H9 (cell line): ENCODE data around the gene CEMIP. TPM values are rescaled to one million over a fixed set of nuclear protein-coding genes. Genes with fewer than 3 reads are reported as not detected.

ENCODE experiments used
- DNase-seq: peaks from one replicate; pipeline ENCODE4 v3.0.0-alpha.2; 2017
- H2AFZ ChIP-seq: one replicate; pipeline ENCODE4 v1.6.1; 2013; ENCODE audit warnings: mild to moderate bottlenecking, low read length, control low read depth, moderate library complexity
- H2AK5ac ChIP-seq: 2 replicates; pipeline ENCODE4 v1.6.1; 2013; ENCODE audit warnings: low read length, control low read depth, mixed read lengths; ENCODE audit not compliant: insufficient read length
- H2BK120ac ChIP-seq: one replicate; pipeline ENCODE4 v1.6.1; 2013; ENCODE audit warnings: low read depth, mild to moderate bottlenecking, low read length, control low read depth, inconsistent platforms; ENCODE audit not compliant: poor library complexity, severe bottlenecking
- H2BK12ac ChIP-seq: 2 replicates; pipeline ENCODE4 v1.6.1; 2013; ENCODE audit warnings: low read length, control low read depth, mixed read lengths, low read depth; ENCODE audit not compliant: insufficient read length
- H2BK15ac ChIP-seq: 2 replicates; pipeline ENCODE4 v1.6.1; 2013; ENCODE audit warnings: low read depth, low read length, control low read depth
- H2BK20ac ChIP-seq: one replicate; pipeline ENCODE4 v1.6.1; 2013; ENCODE audit warnings: low read depth, mild to moderate bottlenecking, low read length, control low read depth, inconsistent platforms; ENCODE audit not compliant: poor library complexity, severe bottlenecking
- H2BK5ac ChIP-seq: 2 replicates; pipeline ENCODE4 v1.6.1; 2013; ENCODE audit warnings: low read length, control low read depth, mixed read lengths; ENCODE audit not compliant: insufficient read length
- H3K14ac ChIP-seq: 2 replicates; pipeline ENCODE4 v1.6.1; 2013; ENCODE audit warnings: low read length, control low read depth; ENCODE audit not compliant: insufficient read depth
- H3K18ac ChIP-seq: 2 replicates; pipeline ENCODE4 v1.6.1; 2013; ENCODE audit warnings: low read depth, mild to moderate bottlenecking, mixed read lengths, low read length, control low read depth; ENCODE audit not compliant: insufficient read length
- H3K23ac ChIP-seq: 2 replicates; pipeline ENCODE4 v1.6.1; 2013; ENCODE audit warnings: low read length, control low read depth, mixed read lengths, low read depth; ENCODE audit not compliant: insufficient read length
- H3K23me2 ChIP-seq: 2 replicates; pipeline ENCODE4 v1.6.1; 2013; ENCODE audit warnings: low read depth, mild to moderate bottlenecking, mixed read lengths, low read length, control low read depth; ENCODE audit not compliant: insufficient read length, poor library complexity, severe bottlenecking
- H3K27ac ChIP-seq: 2 replicates; pipeline ENCODE4 v1.5.1; 2013; ENCODE audit warnings: low read length, control low read depth, mixed read lengths, low read depth; ENCODE audit not compliant: insufficient read length
- H3K27me3 ChIP-seq: 2 replicates; pipeline ENCODE4 v1.6.1; 2013; ENCODE audit warnings: low read length, control low read depth, inconsistent platforms; ENCODE audit not compliant: insufficient read depth
- H3K4ac ChIP-seq: 2 replicates; pipeline ENCODE4 v1.6.1; 2013; ENCODE audit warnings: low read depth, mild to moderate bottlenecking, control low read depth, inconsistent platforms, low read length, moderate library complexity
- H3K4me1 ChIP-seq: 2 replicates; pipeline ENCODE4 v1.6.1; 2013; ENCODE audit warnings: low read length, control low read depth, inconsistent platforms; ENCODE audit not compliant: insufficient read depth
- H3K4me2 ChIP-seq: 2 replicates; pipeline ENCODE4 v1.6.1; 2013; ENCODE audit warnings: low read length, control low read depth, mixed read lengths; ENCODE audit not compliant: insufficient read length, insufficient read depth
- H3K56ac ChIP-seq: 2 replicates; pipeline ENCODE4 v1.6.1; 2013; ENCODE audit warnings: low read depth, mild to moderate bottlenecking, mixed read lengths, low read length, control low read depth; ENCODE audit not compliant: insufficient read length
- H3K79me1 ChIP-seq: 2 replicates; pipeline ENCODE4 v1.6.1; 2013; ENCODE audit warnings: low read depth, mild to moderate bottlenecking, moderate library complexity, low read length, control low read depth, inconsistent platforms; ENCODE audit not compliant: insufficient read depth, poor library complexity, severe bottlenecking
- H3K79me2 ChIP-seq: 2 replicates; pipeline ENCODE4 v1.6.1; 2013; ENCODE audit warnings: low read length, control low read depth, inconsistent platforms; ENCODE audit not compliant: insufficient read depth
- H3K9ac ChIP-seq: 2 replicates; pipeline ENCODE4 v1.6.1; 2013; ENCODE audit warnings: low read length, control low read depth, mixed read lengths; ENCODE audit not compliant: insufficient read length; ENCODE audit errors: extremely low read depth
- H3K9me3 ChIP-seq: one replicate; pipeline ENCODE4 v1.6.1; 2013; ENCODE audit warnings: low read depth, low read length, inconsistent platforms; ENCODE audit not compliant: control insufficient read depth
- H3T11ph ChIP-seq: one replicate; pipeline ENCODE4 v1.6.1; 2013; ENCODE audit warnings: mild to moderate bottlenecking, low read length, control low read depth, inconsistent platforms
- H4K20me1 ChIP-seq: one replicate; pipeline ENCODE4 v1.6.1; 2013; ENCODE audit not compliant: control insufficient read depth, insufficient read length, insufficient read depth
- H4K5ac ChIP-seq: 2 replicates; pipeline ENCODE4 v1.6.1; 2013; ENCODE audit warnings: low read depth, mild to moderate bottlenecking, mixed read lengths, low read length, control low read depth; ENCODE audit not compliant: insufficient read length
- H4K8ac ChIP-seq: replicated peaks from 2 replicates; pipeline ENCODE4 v1.6.1; 2013; ENCODE audit warnings: low read length, control low read depth, mixed read lengths, low read depth; ENCODE audit not compliant: insufficient read length
- H4K91ac ChIP-seq: 2 replicates; pipeline ENCODE4 v1.6.1; 2013; ENCODE audit warnings: low read depth, mild to moderate bottlenecking, moderate library complexity, mixed read lengths, low read length, control low read depth; ENCODE audit not compliant: insufficient read length
- H3K27ac Mint-ChIP-seq, 3 experiments: 2 replicates in 2 of 3; 3 replicates in 1 of 3; pipeline ENCODE4 v1.8.0; 2020 to 2021; ENCODE audit warnings: mixed read lengths in 3 of 3, mild to moderate bottlenecking in 1 of 3, moderate library complexity in 1 of 3
- H3K27me3 Mint-ChIP-seq: 2 replicates; pipeline ENCODE4 v1.8.0; 2021; ENCODE audit warnings: low read depth, mild to moderate bottlenecking, moderate library complexity, mixed read lengths
- H3K36me3 Mint-ChIP-seq, 3 experiments: 2 replicates in 2 of 3; 3 replicates in 1 of 3; pipeline ENCODE4 v1.8.0; 2020 to 2021; ENCODE audit warnings: low read depth in 3 of 3, mixed read lengths in 3 of 3; ENCODE audit not compliant: insufficient read depth in 1 of 3
- H3K4me1 Mint-ChIP-seq, 2 experiments: 2 replicates each; pipeline ENCODE4 v1.8.0; 2020; ENCODE audit warnings: mixed read lengths in 2 of 2
- H3K4me3 Mint-ChIP-seq, 2 experiments: 2 replicates in 1 of 2; 3 replicates in 1 of 2; pipeline ENCODE4 v1.8.0; 2020 to 2021; ENCODE audit warnings: mild to moderate bottlenecking in 2 of 2, mixed read lengths in 2 of 2, moderate library complexity in 1 of 2
- H3K9me3 Mint-ChIP-seq, 2 experiments: 2 replicates in 1 of 2; 3 replicates in 1 of 2; pipeline ENCODE4 v1.8.0; 2020; ENCODE audit warnings: mild to moderate bottlenecking in 2 of 2, mixed read lengths in 2 of 2, moderate library complexity in 1 of 2
- CTCF ChIP-seq: fragments of 200-600 bp; sonication (generic); conservative IDR thresholded peaks from 3 replicates; pipeline ENCODE4 v1.8.0; 2021; ENCODE audit warnings: antibody characterized with exemption, mild to moderate bottlenecking
- WGBS: extraction: QIAGEN DNeasy Blood & Tissue Kit; methylation state at CpG from one replicate; pipeline ENCODE4 v1.1.7; 2013; ENCODE audit warnings: missing lambda C conversion rate, low lambda C conversion rate, mixed read lengths; ENCODE audit not compliant: insufficient read length; ENCODE audit errors: extremely low coverage; 5-methylcytosine and 5-hydroxymethylcytosine counted together
- total RNA-seq: library from RNA; stranded (reverse); gene quantifications from 2 replicates; pipeline ENCODE4 v1.2.1, GENCODE V29; 2021

Gene CEMIP
- total RNA-seq, 1 experiment from 2014 or later: 0.09 TPM

- H3K79me1 ChIP-seq: no peaks in the 10 kb centered on the region
- H4K8ac ChIP-seq: no peak overlapping the region
- H4K91ac ChIP-seq: no peak overlapping the region
- no peak overlapping the region for H3T11ph ChIP-seq
- no peak overlapping the region for H3K23ac ChIP-seq
- no peak for DNase-seq
- no peaks in the 10 kb centered on the region for H3K27me3 ChIP-seq
- no peak for TF ChIP-seq CTCF
- no peak overlapping the region for H3K4me2 ChIP-seq
- no peak overlapping the region for H3K27ac ChIP-seq
- H3K27ac Mint-ChIP-seq: no peak overlapping the region; a peak in 1 of 7 replicates
- no peak overlapping the region for H2BK15ac ChIP-seq
- H3K9me3 Mint-ChIP-seq: no peaks in the 10 kb centered on the region
- no peak overlapping the region for H3K18ac ChIP-seq
- no peaks in the 10 kb centered on the region for H3K27me3 Mint-ChIP-seq
- H3K9ac ChIP-seq: no peak overlapping the region
- H3K14ac ChIP-seq: no peak overlapping the region
- H3K56ac ChIP-seq: no peak overlapping the region
- no peaks in the 10 kb centered on the region for H4K20me1 ChIP-seq
- no peak overlapping the region for H3K4ac ChIP-seq
- H3K4me1 ChIP-seq: no peaks in the 10 kb centered on the region; the same call in 1 of the 2 replicates
- H3K23me2 ChIP-seq: no peaks in the 10 kb centered on the region
- H3K36me3 Mint-ChIP-seq: no peaks in the 10 kb centered on the region; a peak in 3 of 7 replicates
- H3K9me3 ChIP-seq: no peaks in the 10 kb centered on the region
- H3K4me3 Mint-ChIP-seq: no peak overlapping the region
- H2BK5ac ChIP-seq: no peak overlapping the region
- H3K79me2 ChIP-seq: no peaks in the 10 kb centered on the region
- peaks cover 6 to 7% of the 10 kb centered on the region in 2 experiments for H3K4me1 Mint-ChIP-seq
- no peak overlapping the region for H4K5ac ChIP-seq
- H2AFZ ChIP-seq: no peak overlapping the region
- H2BK20ac ChIP-seq: no peak overlapping the region
- no peak overlapping the region for H2AK5ac ChIP-seq
- WGBS: no CpG with 5 or more reads among the region's 15 CpGs
- H2BK12ac ChIP-seq: no peak overlapping the region
- H2BK120ac ChIP-seq: no peak overlapping the region
Observed at GRCh38 chr15:80932989-80933388, 153.8 kb downstream of the CEMIP start.
